ENCODE data around the gene CEP95.

CEP95 gene

GRCh38 chr17:64491994-64492393, 14.8 kb upstream of the CEP95 start:
- no peak overlapping the region for H3K4me3 ChIP-seq (ENCODE audit: low read depth, low read length)
- TF ChIP-seq MAX (IDR thresholded peaks at IDR 0.05; ENCODE audit: low read depth, low read length) (no peak), POLR2A (IDR thresholded peaks at IDR 0.05; ENCODE audit: extremely low read depth, insufficient read length) (no peak), CTCF (IDR thresholded peaks at IDR 0.05; ENCODE audit: low read depth, low read length) (no peak), MYC (IDR thresholded peaks at IDR 0.05; ENCODE audit: low read depth, low read length) (no peak)
- no peak for DNase-seq (ENCODE audit: low read depth)

- DNase-seq (ENCODE audit: low read depth): peak; percentile 55
- TF ChIP-seq MYC (IDR thresholded peaks at IDR 0.05; ENCODE audit: low read depth, low read length) (no peak), CTCF (IDR thresholded peaks at IDR 0.05; ENCODE audit: low read depth, low read length) (peak; percentile 33), POLR2A (IDR thresholded peaks at IDR 0.05; ENCODE audit: extremely low read depth, insufficient read length) (no peak), MAX (IDR thresholded peaks at IDR 0.05; ENCODE audit: low read depth, low read length) (no peak)
- no peak overlapping the region for H3K4me3 ChIP-seq (ENCODE audit: low read depth, low read length)
These were observed 14.2 kb upstream of the CEP95 start for GRCh38 chr17:64492481-64493109.

GRCh38 chr17:64494121-64494520, 12.7 kb upstream of the CEP95 start:
- DNase-seq (ENCODE audit: low read depth): no peak
- H3K4me3 ChIP-seq (ENCODE audit: low read depth, low read length): peak overlapping the region; percentile 70

GRCh38 chr17:64495300-64495699, 11.5 kb upstream of the CEP95 start:
- peak overlapping the region; percentile 70 for H3K4me3 ChIP-seq (ENCODE audit: low read depth, low read length)

More at GRCh38 chr17:64494121-64494520, 12.7 kb upstream of the CEP95 start:
- TF ChIP-seq POLR2A (IDR thresholded peaks at IDR 0.05; ENCODE audit: extremely low read depth, insufficient read length) (no peak), MAX (IDR thresholded peaks at IDR 0.05; ENCODE audit: low read depth, low read length) (no peak), MYC (IDR thresholded peaks at IDR 0.05; ENCODE audit: low read depth, low read length) (no peak), CTCF (IDR thresholded peaks at IDR 0.05; ENCODE audit: low read depth, low read length) (no peak)

GRCh38 chr17:64496348-64496785, 10.4 kb upstream of the CEP95 start:
- H3K4me3 ChIP-seq (ENCODE audit: low read depth, low read length): peak overlapping the region; percentile 70
- TF ChIP-seq MAX (IDR thresholded peaks at IDR 0.05; ENCODE audit: low read depth, low read length) (no peak), MYC (IDR thresholded peaks at IDR 0.05; ENCODE audit: low read depth, low read length) (no peak), POLR2A (IDR thresholded peaks at IDR 0.05; ENCODE audit: extremely low read depth, insufficient read length) (no peak), CTCF (IDR thresholded peaks at IDR 0.05; ENCODE audit: low read depth, low read length) (no peak)

More at GRCh38 chr17:64495300-64495699, 11.5 kb upstream of the CEP95 start:
- peak; percentile 12 for DNase-seq (ENCODE audit: low read depth)

GRCh38 chr17:64496786-64497564, 9.8 kb upstream of the CEP95 start, which contains the start of gene POLG2:
POLG2 (minus strand) TSS chr17:64497054; CDS start chr17:64496968, 86 bp downstream.
- H3K4me3 ChIP-seq (ENCODE audit: low read depth, low read length): peak within 1 kb of the TSS; percentile 70
- DNase-seq (ENCODE audit: low read depth): peak; percentile 96
- TF ChIP-seq MYC (IDR thresholded peaks at IDR 0.05; ENCODE audit: low read depth, low read length) (peak; percentile 86), CTCF (IDR thresholded peaks at IDR 0.05; ENCODE audit: low read depth, low read length) (peak; percentile 51), POLR2A (IDR thresholded peaks at IDR 0.05; ENCODE audit: extremely low read depth, insufficient read length) (peak; percentile 96), MAX (IDR thresholded peaks at IDR 0.05; ENCODE audit: low read depth, low read length) (peak; percentile 44)

More at GRCh38 chr17:64496348-64496785, 10.4 kb upstream of the CEP95 start:
- DNase-seq (ENCODE audit: low read depth): no peak

All from NB4 (cell line).